ENCODE results near the gene CHID1. TPM values are rescaled to one million over a fixed set of nuclear protein-coding genes. Genes with fewer than 3 reads are reported as not detected.

CHID1 gene
- total RNA-seq, 2 experiments from 2014 or later: 73.1 to 81.6 TPM

- H3K4me1 Mint-ChIP-seq: peaks cover 17% of the 10 kb centered on the region
- peak overlapping the region; percentile 77 for H3K4me3 Mint-ChIP-seq
- H3K9me3 Mint-ChIP-seq: no peaks in the 10 kb centered on the region
- H3K27me3 Mint-ChIP-seq: no peaks in the 10 kb centered on the region
- H3K27ac Mint-ChIP-seq: peak overlapping the region; percentile 25
- H3K36me3 Mint-ChIP-seq: peaks cover 9% of the 10 kb centered on the region
- no peak for DNase-seq
Observed at GRCh38 chr11:820655-821511, 89.7 kb downstream of the CHID1 start.

- Mint-ChIP-seq H3K9me3 (no peaks in the 10 kb centered on the region), H3K4me1 (peaks cover 17% of the 10 kb centered on the region), H3K4me3 (peak overlapping the region; percentile 77), H3K27ac (peak overlapping the region; percentile 48), H3K36me3 (peaks cover 5% of the 10 kb centered on the region), H3K27me3 (no peaks in the 10 kb centered on the region)
- peak; percentile 94 for DNase-seq
Observed at GRCh38 chr11:819943-820649, 90.5 kb downstream of the CHID1 start.

- Mint-ChIP-seq H3K36me3 (no peaks in the 10 kb centered on the region), H3K4me1 (peaks cover 17% of the 10 kb centered on the region), H3K9me3 (no peaks in the 10 kb centered on the region), H3K27ac (peak overlapping the region; percentile 60), H3K4me3 (peak overlapping the region; percentile 77), H3K27me3 (no peaks in the 10 kb centered on the region)
- DNase-seq: peak; percentile 94
Observed at GRCh38 chr11:819129-819931, 91.3 kb downstream of the CHID1 start.

GRCh38 chr11:818396-819128 lies 92.0 kb downstream of the CHID1 start, which contains the start of gene PNPLA2:
Gene PNPLA2, plus strand, starts transcription at chr11:818914. Its CDS starts 805 bp downstream, at chr11:819719.
- H3K4me1 Mint-ChIP-seq: peaks cover 20% of the 10 kb centered on the region

More at GRCh38 chr11:818396-819128, 92.0 kb downstream of the CHID1 start, which contains the start of gene PNPLA2:
- peak within 1 kb of the TSS; percentile 60 for H3K27ac Mint-ChIP-seq
- no peak for DNase-seq
- H3K4me3 Mint-ChIP-seq: peak within 1 kb of the TSS; percentile 77
- H3K27me3 Mint-ChIP-seq: no peaks in the 10 kb centered on the region
- no peaks in the 10 kb centered on the region for H3K9me3 Mint-ChIP-seq
- peaks cover 4% of the 10 kb centered on the region for H3K36me3 Mint-ChIP-seq

Other genes with a start within 250 kb of the CHID1 start
- 10 to 100 TPM; 46.1 to 49.7 TPM for gene DEAF1, start 215.6 kb downstream of the CHID1 start, total RNA-seq
- gene TMEM80, start 215.0 kb downstream of the CHID1 start, total RNA-seq: 1 to 10 TPM; 7.6 to 9.2 TPM
- 10 to 100 TPM; 13.3 to 15.9 TPM for gene EPS8L2, start 204.6 kb downstream of the CHID1 start, total RNA-seq
- gene TALDO1, start 163.3 kb downstream of the CHID1 start, total RNA-seq: 100 to 1,000 TPM; 231 to 243 TPM
- gene GATD1, start 133.3 kb downstream of the CHID1 start, total RNA-seq: 10 to 100 TPM; 47.7 to 51.9 TPM
- gene CEND1, start 120.7 kb downstream of the CHID1 start, total RNA-seq: 1 to 10 TPM in 1 of 2 experiments, under 1 TPM in 1; 0.94 to 1.0 TPM
- 10 to 100 TPM; 54.4 to 56.5 TPM for gene SLC25A22, start 112.5 kb downstream of the CHID1 start, total RNA-seq
- gene PIDD1, start 105.6 kb downstream of the CHID1 start, total RNA-seq: 10 to 100 TPM; 29.4 to 30.5 TPM
- 1,000 to 10,000 TPM; 3,139 to 3,274 TPM for gene RPLP2, start 100.8 kb downstream of the CHID1 start, total RNA-seq
- gene PNPLA2, start 91.9 kb downstream of the CHID1 start, total RNA-seq: 10 to 100 TPM; 32.7 to 34.7 TPM
- gene CRACR2B, start 82.9 kb downstream of the CHID1 start, total RNA-seq: 1 to 10 TPM in 1 of 2 experiments, under 1 TPM in 1; 0.76 to 1.1 TPM
- 10 to 100 TPM; 47.3 to 51.1 TPM for gene CD151, start 77.9 kb downstream of the CHID1 start, total RNA-seq
- gene POLR2L, start 68.3 kb downstream of the CHID1 start, total RNA-seq: 100 to 1,000 TPM; 121 to 134 TPM
- 10 to 100 TPM; 12.8 to 16.2 TPM for gene TSPAN4, start 68.0 kb downstream of the CHID1 start, total RNA-seq
- 10 to 100 TPM; 26.3 to 30.3 TPM for gene AP2A2, start 15.1 kb upstream of the CHID1 start, total RNA-seq
- not detected for gene MUC6, start 125.9 kb upstream of the CHID1 start, total RNA-seq
- gene MUC2, start 164.1 kb upstream of the CHID1 start, total RNA-seq: not detected
- not detected for gene MUC5AC, start 247.1 kb upstream of the CHID1 start, total RNA-seq